GM06990 (cell line): ENCODE data around the gene CTIF.

Source experiments
- DNase-seq: peaks from one replicate; pipeline ENCODE4 v3.0.0-alpha.2; 2011; ENCODE audit not compliant: insufficient read length; ENCODE audit errors: extremely low read depth
- H3K27me3 ChIP-seq: replicated peaks from 2 replicates; pipeline ENCODE4 v1.6.0; 2011; ENCODE audit warnings: low read length; ENCODE audit not compliant: control insufficient read depth, insufficient read depth
- H3K36me3 ChIP-seq: 2 replicates; pipeline ENCODE4 v1.5.1; 2011; ENCODE audit warnings: low read length; ENCODE audit not compliant: control insufficient read depth, insufficient read depth
- H3K4me3 ChIP-seq: replicated peaks from 2 replicates; pipeline ENCODE4 v1.5.1; 2011; ENCODE audit warnings: low read depth, mild to moderate bottlenecking, control low read depth, low read length
- TF ChIP-seq, protein P1 (sequence below): IDR thresholded peaks from 2 replicates; pipeline ENCODE4 v1.5.1; 2011; ENCODE audit warnings: low read length, control low read depth, mild to moderate bottlenecking, inconsistent platforms; ENCODE audit not compliant: insufficient read depth, poor library complexity, severe bottlenecking

Gene CTIF

DNA sequence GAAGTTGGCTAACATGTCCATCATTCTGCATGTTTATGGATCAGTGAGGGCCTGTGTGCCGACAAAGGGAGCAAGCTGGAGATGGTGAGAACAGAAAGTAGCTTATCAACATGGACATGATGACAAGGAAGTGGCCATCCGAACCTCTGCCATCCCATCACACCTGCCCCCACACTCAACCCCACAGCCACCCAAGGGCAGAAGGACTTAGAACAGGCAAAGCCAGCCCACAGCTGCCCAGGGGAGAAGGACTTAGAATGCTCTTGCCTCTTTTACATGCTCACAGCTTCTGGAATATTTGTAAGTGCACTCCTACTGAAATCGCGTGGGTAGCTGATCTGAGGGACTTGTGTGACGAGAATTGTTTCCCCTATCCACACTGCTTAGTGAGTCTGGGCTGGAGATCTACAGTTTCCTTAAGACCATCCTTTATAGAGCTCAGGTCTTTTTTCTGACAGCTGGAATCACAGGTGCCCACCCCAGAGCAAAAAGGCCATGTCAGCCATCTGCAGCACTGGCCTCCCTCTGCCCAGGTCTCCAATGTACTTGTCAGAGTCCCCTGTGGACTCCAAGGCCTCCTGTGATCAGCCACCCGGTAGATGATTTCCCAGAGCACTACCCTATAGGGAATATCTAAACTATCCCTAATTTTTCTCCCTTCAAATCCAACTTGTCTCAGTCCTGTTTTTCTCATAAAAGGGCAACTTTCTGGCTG lies 257.8 kb downstream of the CTIF start:
- H3K4me3 ChIP-seq, result no peak overlapping the region
- no peaks in the 10 kb centered on the region for H3K27me3 ChIP-seq
- no peaks in the 10 kb centered on the region for H3K36me3 ChIP-seq
- TF ChIP-seq, protein P1, sequence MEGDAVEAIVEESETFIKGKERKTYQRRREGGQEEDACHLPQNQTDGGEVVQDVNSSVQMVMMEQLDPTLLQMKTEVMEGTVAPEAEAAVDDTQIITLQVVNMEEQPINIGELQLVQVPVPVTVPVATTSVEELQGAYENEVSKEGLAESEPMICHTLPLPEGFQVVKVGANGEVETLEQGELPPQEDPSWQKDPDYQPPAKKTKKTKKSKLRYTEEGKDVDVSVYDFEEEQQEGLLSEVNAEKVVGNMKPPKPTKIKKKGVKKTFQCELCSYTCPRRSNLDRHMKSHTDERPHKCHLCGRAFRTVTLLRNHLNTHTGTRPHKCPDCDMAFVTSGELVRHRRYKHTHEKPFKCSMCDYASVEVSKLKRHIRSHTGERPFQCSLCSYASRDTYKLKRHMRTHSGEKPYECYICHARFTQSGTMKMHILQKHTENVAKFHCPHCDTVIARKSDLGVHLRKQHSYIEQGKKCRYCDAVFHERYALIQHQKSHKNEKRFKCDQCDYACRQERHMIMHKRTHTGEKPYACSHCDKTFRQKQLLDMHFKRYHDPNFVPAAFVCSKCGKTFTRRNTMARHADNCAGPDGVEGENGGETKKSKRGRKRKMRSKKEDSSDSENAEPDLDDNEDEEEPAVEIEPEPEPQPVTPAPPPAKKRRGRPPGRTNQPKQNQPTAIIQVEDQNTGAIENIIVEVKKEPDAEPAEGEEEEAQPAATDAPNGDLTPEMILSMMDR, result no peak
- no peak for DNase-seq

DNA sequence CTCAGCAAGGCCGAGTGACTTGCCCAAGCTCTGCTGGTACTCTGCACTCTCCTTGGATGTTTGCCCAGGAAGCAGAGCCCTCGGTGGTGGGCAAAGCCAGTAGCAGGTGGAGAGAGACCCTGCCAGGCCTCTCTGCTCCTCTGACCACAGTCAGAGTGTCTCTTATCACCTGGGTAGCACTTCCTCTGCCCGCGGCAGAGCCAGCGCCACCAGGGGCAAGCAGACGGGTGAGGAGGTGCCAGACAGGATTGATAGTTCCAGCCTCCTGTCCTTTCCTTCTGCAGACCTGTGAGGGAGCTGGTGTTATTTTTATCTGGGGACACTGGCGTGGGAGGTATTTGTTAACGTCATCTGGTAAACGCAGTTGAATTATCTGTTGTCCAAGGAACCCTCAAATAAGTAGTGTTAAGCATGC lies 259.0 kb downstream of the CTIF start:
- no peaks in the 10 kb centered on the region for H3K27me3 ChIP-seq
- no peak for DNase-seq
- TF ChIP-seq, protein P1, result no peak
- no peak overlapping the region for H3K4me3 ChIP-seq
- H3K36me3 ChIP-seq, result no peaks in the 10 kb centered on the region

DNA sequence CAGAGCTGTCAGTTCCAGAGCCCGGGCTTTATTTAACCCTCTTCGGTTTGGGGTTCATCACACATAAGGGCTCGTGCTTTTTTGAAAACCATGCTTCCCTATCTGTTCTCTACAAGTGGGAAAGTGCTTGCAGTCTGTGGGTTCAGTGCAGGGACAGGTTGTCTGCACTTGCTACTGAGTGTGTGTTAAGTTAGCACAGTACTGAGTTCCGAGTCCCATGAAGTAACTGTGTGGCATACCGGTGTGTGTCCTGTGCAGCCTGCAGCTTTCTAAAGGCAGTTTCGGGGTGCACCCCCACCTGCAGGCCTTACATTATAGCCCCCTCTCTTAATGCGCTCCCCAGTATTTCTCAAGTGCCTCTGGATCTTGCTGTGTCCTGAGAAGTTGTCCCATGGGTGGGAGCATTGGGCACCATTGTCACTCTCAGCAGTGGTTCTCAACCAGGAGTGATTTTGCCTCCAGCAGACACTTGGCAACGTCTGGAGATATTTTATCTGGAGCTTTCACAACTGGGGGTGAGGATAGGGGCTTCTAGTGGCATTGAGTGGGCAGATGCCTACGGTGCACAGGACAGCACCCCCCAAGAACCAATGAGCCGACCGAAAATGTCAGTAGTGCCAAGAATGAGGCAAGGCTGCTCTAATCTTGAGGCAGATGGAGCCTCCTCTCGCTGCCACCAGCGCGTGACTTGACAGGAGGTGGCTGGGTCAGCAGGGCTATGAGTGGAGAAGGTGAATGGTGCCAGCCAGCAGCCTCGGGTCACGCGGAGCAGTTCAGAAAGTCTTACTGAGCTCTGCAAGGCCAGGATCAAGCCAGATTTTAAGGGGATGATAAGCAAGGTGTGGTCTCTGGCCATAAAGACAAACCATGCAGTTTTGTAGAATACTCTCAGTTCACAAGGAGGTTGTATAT lies 259.8 kb downstream of the CTIF start:
- DNase-seq, result no peak
- Histone ChIP-seq H3K4me3 (no peak overlapping the region), H3K36me3 (no peaks in the 10 kb centered on the region), H3K27me3 (no peaks in the 10 kb centered on the region)
- TF ChIP-seq, protein P1, result no peak

DNA sequence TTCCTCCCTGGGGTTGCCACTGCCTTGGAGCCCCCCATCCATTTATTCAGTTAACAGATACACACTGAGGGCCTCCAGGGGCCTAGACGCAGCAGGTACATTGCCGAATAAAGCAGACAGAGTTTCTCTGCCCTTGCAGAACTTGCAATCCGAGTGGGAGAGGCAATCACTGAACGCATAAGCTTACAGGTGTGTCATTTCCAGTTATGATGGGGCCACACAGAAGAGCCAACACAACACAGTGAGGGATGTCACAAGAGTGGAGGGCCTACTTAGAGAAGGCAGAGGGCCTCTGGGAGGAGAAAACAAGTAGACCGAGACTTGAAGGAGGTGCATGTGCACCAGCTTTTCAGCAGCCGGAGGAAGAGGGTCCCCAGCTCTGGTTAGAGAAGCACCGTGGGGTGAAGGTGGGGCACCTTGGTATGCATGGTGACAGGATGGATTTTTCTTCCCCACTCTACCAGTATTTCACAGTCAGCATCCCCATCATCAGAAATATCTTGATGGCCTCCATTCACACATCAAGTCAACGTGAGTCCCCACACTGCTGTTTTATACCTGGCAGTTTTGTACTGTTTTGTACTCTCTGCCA lies 261.0 kb downstream of the CTIF start:
- TF ChIP-seq, protein P1, result no peak
- H3K36me3 ChIP-seq, result no peaks in the 10 kb centered on the region
- H3K4me3 ChIP-seq, result no peak overlapping the region
- DNase-seq, result no peak
- H3K27me3 ChIP-seq, result no peaks in the 10 kb centered on the region

DNA sequence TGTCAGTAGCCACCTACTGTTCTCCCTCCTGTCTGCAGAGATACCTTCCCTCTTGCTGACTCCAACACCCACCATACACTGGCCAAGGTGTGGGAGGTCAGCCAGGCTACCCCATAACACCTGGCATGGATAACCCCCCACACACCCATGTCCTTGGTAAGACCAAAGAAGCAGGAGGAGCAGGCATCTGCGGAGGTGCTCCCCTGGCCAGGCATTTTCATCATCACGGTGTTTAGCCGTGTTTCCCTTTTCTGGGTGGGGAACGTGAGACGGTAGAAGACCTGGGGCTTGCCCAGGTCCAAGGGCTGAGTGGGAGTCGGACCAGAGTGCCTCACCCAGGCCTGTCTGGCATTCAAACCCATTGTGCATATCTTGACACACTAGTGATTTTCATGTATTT lies 261.6 kb downstream of the CTIF start:
- Histone ChIP-seq H3K4me3 (no peak overlapping the region), H3K27me3 (no peaks in the 10 kb centered on the region), H3K36me3 (no peaks in the 10 kb centered on the region)
- TF ChIP-seq, protein P1, result no peak
- DNase-seq, result no peak
